HepG2 (cell line): Measurements from ENCODE around the gene FBXO24. TPM values are rescaled to one million over a fixed set of nuclear protein-coding genes. Genes with fewer than 3 reads are reported as not detected.
A peak's percentile ranks its signal among the peaks of the same experiment; 100 is the strongest.

Experiments used
- AKNA ChIP-seq: sonication (generic); formaldehyde crosslinking; IDR thresholded peaks from 2 replicates; pipeline ENCODE4 v1.4.0; 2020; ENCODE audit warnings: missing genetic modification reagents, borderline replicate concordance
- ASH2L ChIP-seq: fragments of 300-600, 200-600 bp; sonication (generic); IDR thresholded peaks from 2 replicates; pipeline ENCODE4 v1.7.0; 2017; ENCODE audit warnings: low read depth, mild to moderate bottlenecking, moderate library complexity, mixed read lengths, low read length; ENCODE audit not compliant: insufficient read length
- GABPA ChIP-seq, 2 experiments: IDR thresholded peaks; 2 replicates each; pipeline ENCODE4 v1.6.1; 2011 to 2016; ENCODE audit warnings: low read depth in 2 of 2, low read length in 1 of 2, missing biosample characterization in 1 of 2, missing genetic modification characterization in 1 of 2
- KIAA2018 ChIP-seq: sonication (generic); formaldehyde crosslinking; IDR thresholded peaks from 2 replicates; pipeline ENCODE4 v1.5.0; 2020; ENCODE audit warnings: mild to moderate bottlenecking, missing genetic modification reagents, borderline replicate concordance
- SALL1 ChIP-seq: sonication (generic); formaldehyde crosslinking; IDR thresholded peaks from 2 replicates; pipeline ENCODE4 v1.8.0; 2022; ENCODE audit warnings: mild to moderate bottlenecking, missing genetic modification reagents
- THAP8 ChIP-seq: sonication (generic); formaldehyde crosslinking; IDR thresholded peaks from 2 replicates; pipeline ENCODE4 v1.5.1; 2020; ENCODE audit warnings: missing genetic modification reagents, mild to moderate bottlenecking, borderline replicate concordance
- TRIM22 ChIP-seq: fragments of 450-650 bp; IDR thresholded peaks from 2 replicates; pipeline ENCODE4 v1.6.1; 2017
- ZNF331 ChIP-seq: sonication (generic); formaldehyde crosslinking; IDR thresholded peaks from 2 replicates; pipeline ENCODE4 v1.4.0; 2020; ENCODE audit warnings: missing genetic modification reagents
- ZNF572 ChIP-seq: sonication (generic); formaldehyde crosslinking; IDR thresholded peaks from 2 replicates; pipeline ENCODE4 v1.5.1; 2020; ENCODE audit warnings: mild to moderate bottlenecking, missing genetic modification reagents
- ZNF652 ChIP-seq: IDR thresholded peaks from 2 replicates; pipeline ENCODE4 v1.6.1; 2016; ENCODE audit warnings: low read depth, borderline replicate concordance
- ZNF883 ChIP-seq: sonication (generic); formaldehyde crosslinking; IDR thresholded peaks from 2 replicates; pipeline ENCODE4 v1.5.1; 2020; ENCODE audit warnings: mild to moderate bottlenecking, missing genetic modification reagents; ENCODE audit errors: not compliant biosample characterization
- polyA plus RNA-seq, 8 experiments: library from polyadenylated mRNA; depleted of rRNA in 3 of 8; stranded (reverse) in 7 of 8; unstranded in 1 of 8; fragments of >200 nt; fragmentation: Illumina TruSeq in 4 of 8; extraction: Trizol in 4 of 8; gene quantifications; 2 replicates each; pipeline versions ENCODE4 v1.2.1 to v1.2.3, GENCODE V29; 2011 to 2016; ENCODE audit warnings: low read depth in 4 of 8, missing spikeins in 1 of 8, mixed read lengths in 1 of 8; ENCODE audit not compliant: insufficient read depth in 1 of 8
- total RNA-seq, 5 experiments: library from RNA; depleted of rRNA; stranded (reverse); fragments of >200 nt; fragmentation: Illumina TruSeq; extraction: Trizol; gene quantifications; 2 replicates each; pipeline ENCODE4 v1.2.3, GENCODE V29; 2016; ENCODE audit warnings: low read depth in 1 of 5

The FBXO24 gene
- total and polyA plus RNA-seq, 2 of the 13 experiments (the other 11 are each of a cell fraction or from before 2014, with no cell fraction given) = 0.20 to 0.55 TPM

GRCh38 chr7:100540073-100540723, 45.9 kb upstream of the FBXO24 start (continued):
- TF ChIP-seq ZNF883 (CRISPR knock-in tag) (no peak), ZNF652 (CRISPR knock-in tag) (peak; percentile 37; the same call in 1 of the 2 replicates), GABPA (IDR thresholded peaks at IDR 0.05; ENCODE audit: low read depth, low read length) (no peak), GABPA (CRISPR knock-in tag; IDR thresholded peaks at IDR 0.05; ENCODE audit: low read depth) (no peak), SALL1 (CRISPR knock-in tag) (0 out of 2 replicates have a peak, but pooled peaks have one; percentile 30), ASH2L (no peak), THAP8 (no peak), TRIM22 (no peak), KIAA2018 (CRISPR knock-in tag) (no peak), ZNF572 (CRISPR knock-in tag) (no peak), AKNA (no peak), ZNF331 (CRISPR knock-in tag) (peak; percentile 82)
